ENCODE data around the gene SPEN. TPM values are rescaled to one million over a fixed set of nuclear protein-coding genes. Genes with fewer than 3 reads are reported as not detected.

Gene SPEN
- polyA plus RNA-seq, 3 donors from 2014 or later: 1.2 to 46.0 (median 6.0) TPM

DNA sequence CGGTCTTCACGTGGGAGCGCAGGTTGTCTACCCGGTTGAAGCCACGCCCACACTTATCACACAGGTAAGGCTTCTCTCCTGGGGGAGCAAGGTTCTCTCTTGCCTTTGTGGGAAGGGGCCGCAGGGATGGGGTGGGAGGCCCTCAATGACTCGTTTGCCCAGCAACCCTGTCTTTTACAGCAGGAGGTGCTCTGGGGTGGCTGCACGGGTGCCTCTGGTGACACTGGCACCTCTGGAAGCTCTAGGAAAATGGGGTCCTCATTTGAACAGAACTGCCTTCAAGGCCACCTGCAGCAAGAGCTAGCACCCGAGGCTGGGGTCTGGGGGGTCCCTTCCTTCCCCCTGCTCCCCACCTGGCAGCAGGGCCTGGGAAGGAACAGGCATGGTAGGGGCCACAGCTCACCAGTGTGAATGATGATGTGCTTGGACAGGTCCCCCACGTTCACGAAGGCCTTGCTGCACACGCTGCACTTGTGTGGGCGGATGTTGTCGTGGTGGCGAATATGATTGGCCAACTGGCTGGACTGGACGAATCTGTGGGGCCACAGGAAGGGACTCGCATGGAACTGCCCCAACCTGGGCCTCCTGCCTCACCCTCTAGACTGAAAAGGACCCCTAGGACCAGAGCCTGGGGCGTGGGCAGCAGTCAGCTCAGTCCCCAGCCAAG, 95.3 kb downstream of the SPEN start:
- Mint-ChIP-seq H3K4me1 (peaks cover 17 to 18% of the 10 kb centered on the region in 2 donors), H3K36me3 (peaks cover 9 to 15% (median 11%) of the 10 kb centered on the region in 3 donors), H3K27me3 (ENCODE audit: low read depth in 3 of 3) (peaks cover 0 to 6% (median 5%) of the 10 kb centered on the region in 3 donors), H3K4me3 (no peak overlapping the region), H3K27ac (peak overlapping the region in 3 of 6 donors; percentile 19 to 74 (median 35)), H3K9me3 (peaks cover 0 to 2% (median 0%) of the 10 kb centered on the region in 6 donors)
- DNase-seq: no peak

DNA sequence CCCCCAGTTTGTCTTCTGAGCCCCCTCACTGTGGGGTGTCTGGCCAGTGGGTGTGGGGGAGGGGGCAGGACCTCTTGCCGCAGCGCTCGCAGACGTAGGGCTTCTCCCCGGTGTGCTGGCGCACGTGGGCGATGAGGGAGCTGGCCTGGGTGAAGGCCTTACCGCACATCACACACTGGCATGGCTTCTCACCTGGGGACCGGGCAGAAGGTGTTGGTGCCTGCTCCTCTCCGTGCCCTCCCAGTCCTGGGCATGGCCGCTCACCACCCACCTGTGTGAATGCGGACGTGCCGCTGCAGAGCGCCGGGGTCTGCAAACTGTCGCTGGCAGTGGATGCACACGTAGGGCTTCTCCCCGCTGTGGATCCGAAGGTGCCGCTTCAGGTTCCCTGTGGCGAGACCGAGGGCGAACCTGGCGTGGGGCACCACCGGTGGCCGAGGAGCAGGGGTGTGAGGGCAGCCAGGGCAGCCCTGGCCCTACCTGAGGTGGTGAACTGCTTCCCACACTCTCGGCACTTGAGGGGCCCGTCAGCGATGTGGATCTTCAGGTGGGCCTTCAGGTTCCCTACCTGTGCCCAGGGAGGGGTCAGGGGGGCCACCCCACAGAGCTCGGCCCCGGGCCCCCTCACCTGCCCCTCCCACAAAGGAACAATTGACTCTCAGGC, 96.0 kb downstream of the SPEN start:
- Mint-ChIP-seq H3K27ac (no peak overlapping the region), H3K9me3 (peaks cover 0 to 2% (median 0%) of the 10 kb centered on the region in 6 donors), H3K4me1 (peaks cover 24% of the 10 kb centered on the region in 2 donors), H3K27me3 (ENCODE audit: low read depth in 3 of 3) (peaks cover 0 to 13% (median 5%) of the 10 kb centered on the region in 3 donors), H3K36me3 (peaks cover 9 to 15% (median 11%) of the 10 kb centered on the region in 3 donors), H3K4me3 (no peak overlapping the region)
- no peak for DNase-seq

DNA sequence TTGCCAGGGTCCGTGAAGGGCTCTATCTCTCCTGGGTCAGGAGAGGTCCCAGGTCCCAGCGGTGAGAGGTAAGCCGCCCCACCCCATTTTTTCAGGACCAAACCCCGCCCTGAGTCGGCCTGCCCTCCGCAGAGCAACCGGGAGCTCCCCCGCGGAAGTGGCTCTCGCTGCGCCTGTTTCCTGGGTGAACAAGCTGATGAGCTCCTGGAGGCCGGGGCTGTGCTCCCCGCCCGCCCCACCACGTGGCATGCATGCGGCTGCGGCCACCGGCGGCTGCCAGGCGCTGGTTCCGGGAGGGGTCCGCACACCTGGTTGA, 96.4 kb downstream of the SPEN start:
- Mint-ChIP-seq H3K4me1 (peaks cover 29% of the 10 kb centered on the region in 2 donors), H3K27ac (no peak overlapping the region), H3K27me3 (ENCODE audit: low read depth in 3 of 3) (peaks cover 0 to 14% (median 5%) of the 10 kb centered on the region in 3 donors), H3K36me3 (peaks cover 8 to 15% (median 9%) of the 10 kb centered on the region in 3 donors), H3K4me3 (no peak overlapping the region), H3K9me3 (peaks cover 0 to 2% (median 0%) of the 10 kb centered on the region in 6 donors)
- no peak for DNase-seq

DNA sequence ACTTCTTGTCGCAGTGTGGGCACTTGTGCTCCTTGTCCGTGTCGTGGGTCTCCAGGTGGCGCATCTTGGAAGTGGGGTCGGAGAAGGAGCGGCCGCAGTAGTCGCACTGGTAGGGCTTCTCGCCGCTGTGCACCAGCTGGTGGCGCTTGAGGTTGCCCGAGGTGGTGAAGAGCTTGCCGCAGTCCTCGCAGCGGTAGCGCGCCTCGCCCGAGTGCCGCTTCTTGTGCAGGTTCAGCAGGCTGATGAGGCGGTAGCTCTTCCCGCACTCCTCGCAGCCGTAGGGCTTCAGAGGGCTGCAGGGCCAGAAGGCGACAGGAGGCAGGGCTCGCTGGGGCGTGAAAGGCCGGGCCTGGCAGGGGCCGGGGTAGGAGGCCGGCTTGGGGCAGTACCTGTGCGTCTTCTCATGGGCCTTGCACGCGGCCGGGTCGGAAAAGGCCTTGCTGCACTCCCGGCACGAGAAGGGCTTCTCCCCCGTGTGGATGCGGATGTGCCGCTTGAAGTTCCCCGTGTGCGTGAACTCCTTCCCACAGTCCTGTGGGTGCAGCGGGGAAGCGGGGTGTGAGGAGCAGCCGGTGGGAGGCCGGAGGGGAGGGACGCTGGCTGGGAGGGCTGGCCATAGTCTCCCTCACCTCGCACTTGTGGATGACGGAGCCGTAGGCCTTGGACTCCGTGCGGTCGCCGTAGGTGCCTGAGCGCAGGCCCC, 97.0 kb downstream of the SPEN start:
- H3K27me3 Mint-ChIP-seq (ENCODE audit: low read depth in 3 of 3): peaks cover 1 to 17% (median 8%) of the 10 kb centered on the region in 3 donors
- H3K4me3 Mint-ChIP-seq: no peak overlapping the region
- no peak overlapping the region for H3K27ac Mint-ChIP-seq

DNA sequence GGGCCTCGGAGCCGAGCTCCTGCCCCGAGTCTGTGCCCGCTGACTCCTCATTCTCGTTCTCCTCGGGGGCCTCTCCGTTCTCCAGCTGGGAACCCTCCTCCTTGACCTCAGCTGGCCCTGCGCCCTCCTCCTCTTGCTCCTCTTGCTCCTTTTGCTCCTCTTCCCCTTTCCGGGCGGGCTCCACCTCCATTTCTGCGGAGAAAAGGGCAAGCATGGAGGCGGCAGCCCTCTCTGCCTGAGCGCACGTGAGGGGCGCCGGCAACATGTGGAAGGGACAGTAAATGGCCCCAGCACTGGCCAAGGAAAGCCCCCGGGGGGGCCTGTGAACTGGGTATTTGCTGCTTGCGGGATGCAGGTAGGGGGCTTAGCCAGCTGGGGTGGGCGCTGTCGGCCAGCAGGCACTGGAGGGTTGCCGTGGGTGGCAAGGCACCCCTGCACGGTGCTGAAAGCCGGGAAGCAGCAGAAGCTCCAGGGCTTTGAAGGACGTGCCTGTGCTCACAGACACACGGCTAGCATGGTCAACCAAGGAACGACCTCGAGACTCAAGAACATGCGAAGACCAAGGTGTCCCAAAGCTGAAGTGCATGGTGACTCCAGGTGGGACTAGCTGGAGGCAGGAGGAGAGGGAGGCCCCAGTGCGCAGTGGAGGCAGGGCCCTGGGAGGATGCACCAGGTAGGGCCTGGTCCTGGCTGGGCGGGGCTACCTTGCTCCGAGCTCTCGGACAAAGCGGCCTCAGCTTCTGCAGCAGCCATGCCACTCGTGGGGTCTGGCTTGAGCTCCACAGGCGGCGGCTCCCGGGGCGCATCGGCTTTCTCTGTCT, 97.7 kb downstream of the SPEN start:
- Mint-ChIP-seq H3K27ac (no peak overlapping the region), H3K9me3 (peaks cover 0 to 2% (median 0%) of the 10 kb centered on the region in 6 donors), H3K4me3 (no peak overlapping the region), H3K4me1 (peaks cover 41 to 42% of the 10 kb centered on the region in 2 donors), H3K36me3 (peaks cover 2 to 5% (median 4%) of the 10 kb centered on the region in 3 donors), H3K27me3 (ENCODE audit: low read depth in 3 of 3) (peaks cover 3 to 20% (median 14%) of the 10 kb centered on the region in 3 donors)
- DNase-seq: no peak

More for the DNA sequence above, 97.0 kb downstream of the SPEN start:
- no peak for DNase-seq
- peaks cover 4 to 12% (median 5%) of the 10 kb centered on the region in 3 donors for H3K36me3 Mint-ChIP-seq
- peaks cover 34% of the 10 kb centered on the region in 2 donors for H3K4me1 Mint-ChIP-seq
- peaks cover 0 to 2% (median 0%) of the 10 kb centered on the region in 6 donors for H3K9me3 Mint-ChIP-seq

DNA sequence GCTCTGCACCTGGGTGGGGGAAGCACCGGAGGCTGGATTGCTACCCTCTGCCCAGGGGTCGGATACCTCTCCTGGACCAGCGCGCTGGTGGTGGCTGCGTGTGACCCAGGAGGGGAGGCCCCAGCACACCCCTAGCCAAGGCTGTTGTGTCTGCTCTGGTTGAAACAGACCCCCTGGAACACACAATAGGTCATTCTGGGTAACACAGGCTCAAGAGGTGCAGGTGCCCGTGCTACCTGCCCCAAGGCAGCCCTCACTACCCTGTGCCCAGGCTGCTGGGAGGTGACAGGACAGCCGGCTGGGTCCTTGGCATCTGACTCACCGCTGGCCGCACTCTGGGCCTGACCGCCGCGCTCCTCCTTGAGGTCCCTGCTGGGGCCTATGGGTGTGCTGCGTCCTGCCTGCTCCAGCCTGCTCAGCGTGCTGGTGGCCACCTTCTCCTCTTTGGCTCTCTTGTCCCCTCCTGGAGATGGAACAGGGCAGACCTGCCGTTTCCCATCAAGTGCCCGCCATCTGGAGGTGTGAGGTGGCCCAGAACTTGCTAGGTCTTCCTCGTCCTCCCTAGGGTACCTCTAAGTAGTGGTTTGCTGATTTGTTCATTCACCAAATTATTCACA, 98.4 kb downstream of the SPEN start:
- DNase-seq: no peak
- Mint-ChIP-seq H3K27me3 (ENCODE audit: low read depth in 3 of 3) (peaks cover 3 to 22% (median 14%) of the 10 kb centered on the region in 3 donors), H3K4me1 (peaks cover 49% of the 10 kb centered on the region in 2 donors), H3K9me3 (peaks cover 0 to 2% (median 0%) of the 10 kb centered on the region in 6 donors), H3K4me3 (no peak overlapping the region), H3K27ac (peak overlapping the region in 5 of 6 donors; percentile 60 to 95 (median 82)), H3K36me3 (peaks cover 0 to 4% (median 4%) of the 10 kb centered on the region in 3 donors)

DNA sequence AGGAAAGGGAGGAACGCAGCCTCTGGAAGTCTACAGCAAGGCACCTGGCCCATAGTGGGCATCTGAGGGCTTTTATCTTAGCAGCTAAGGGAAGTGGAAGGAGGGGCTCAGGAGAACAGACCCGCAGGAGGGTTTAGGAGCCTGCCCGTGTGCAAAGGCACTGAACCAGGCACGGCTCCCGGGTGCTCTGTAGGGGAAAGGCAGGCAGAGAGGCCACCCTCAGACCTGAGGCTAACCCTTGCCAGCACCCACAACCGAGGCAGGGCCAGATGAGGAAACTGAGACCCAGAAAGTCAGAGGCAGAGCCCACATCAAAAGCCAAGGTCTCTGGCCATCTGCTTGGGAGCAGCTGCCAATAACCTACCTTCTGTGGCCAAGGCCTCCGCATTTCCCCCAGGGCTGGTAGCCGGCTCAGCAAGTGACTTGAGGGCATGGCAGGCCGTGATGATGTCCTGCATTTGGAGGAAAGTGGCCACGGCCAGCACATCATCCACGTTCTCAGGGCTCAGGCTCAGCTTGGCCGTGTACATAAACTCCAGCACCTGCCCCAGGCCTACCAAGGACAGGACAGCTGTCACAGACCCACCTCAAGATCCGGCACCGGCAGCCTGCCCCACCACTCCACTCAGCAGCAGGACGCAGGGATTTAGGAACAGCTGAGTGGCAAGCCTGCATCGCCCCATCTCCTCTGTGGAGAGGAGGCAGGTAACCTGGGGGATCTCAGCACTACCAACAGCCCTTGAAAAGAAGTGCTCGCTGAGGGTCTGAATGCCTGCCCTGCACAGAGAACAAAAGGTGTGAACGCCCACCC, 99.3 kb downstream of the SPEN start:
- peaks cover 56 to 57% of the 10 kb centered on the region in 2 donors for H3K4me1 Mint-ChIP-seq
- H3K4me3 Mint-ChIP-seq: peak overlapping the region in 3 of 5 donors; percentile 7 to 53 (median 7)
- peak overlapping the region; percentile 87 to 99 (median 95) for H3K27ac Mint-ChIP-seq
- peaks cover 0 to 4% (median 4%) of the 10 kb centered on the region in 3 donors for H3K36me3 Mint-ChIP-seq
- H3K27me3 Mint-ChIP-seq (ENCODE audit: low read depth in 3 of 3): peaks cover 3 to 22% (median 14%) of the 10 kb centered on the region in 3 donors
- DNase-seq: no peak
- H3K9me3 Mint-ChIP-seq: peaks cover 0 to 2% (median 0%) of the 10 kb centered on the region in 6 donors

DNA sequence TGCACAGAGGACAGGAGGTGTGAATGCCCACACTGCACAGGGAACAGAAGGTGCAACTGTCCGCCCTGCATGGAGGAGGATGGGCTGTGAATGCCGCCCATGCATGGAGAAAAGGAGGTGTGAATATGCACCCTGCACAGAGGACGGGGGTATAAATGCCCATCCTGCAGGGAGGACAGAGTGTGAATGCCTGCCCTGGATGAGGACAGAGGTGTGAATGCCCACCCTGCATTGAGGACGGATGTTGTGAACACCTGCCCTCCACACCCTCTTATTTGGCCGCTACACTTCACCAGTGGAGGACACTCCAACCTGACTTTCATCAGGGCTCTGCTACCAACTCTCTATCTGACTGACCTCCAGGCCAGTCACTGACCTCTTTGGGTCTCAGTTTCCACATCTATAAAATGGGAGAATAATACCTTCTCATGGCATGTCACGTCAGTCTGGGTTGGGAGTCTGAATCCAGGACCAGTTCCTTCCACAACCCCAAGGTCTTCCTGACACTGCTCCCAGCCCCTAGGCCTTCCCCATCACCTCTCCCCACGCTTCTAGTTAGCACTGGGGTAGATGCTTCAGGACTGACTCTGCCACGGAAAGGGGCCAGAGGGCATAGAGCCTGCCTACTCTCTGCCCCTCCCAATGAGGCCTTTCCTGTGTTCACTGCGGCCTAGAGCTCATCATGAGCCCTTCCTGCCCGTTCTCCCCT, 100.0 kb downstream of the SPEN start:
- H3K4me1 Mint-ChIP-seq: peaks cover 58 to 65% of the 10 kb centered on the region in 2 donors
- H3K27me3 Mint-ChIP-seq (ENCODE audit: low read depth in 3 of 3): peaks cover 3 to 26% (median 14%) of the 10 kb centered on the region in 3 donors
- peaks cover 0 to 2% (median 0%) of the 10 kb centered on the region in 6 donors for H3K9me3 Mint-ChIP-seq
- peaks cover 0 to 4% (median under 1%) of the 10 kb centered on the region in 3 donors for H3K36me3 Mint-ChIP-seq
- DNase-seq: peak in 1 of 3 donors; percentile 33
- peak overlapping the region; percentile 87 to 99 (median 95) for H3K27ac Mint-ChIP-seq
- peak overlapping the region in 4 of 5 donors; percentile 27 to 75 (median 46) for H3K4me3 Mint-ChIP-seq

DNA sequence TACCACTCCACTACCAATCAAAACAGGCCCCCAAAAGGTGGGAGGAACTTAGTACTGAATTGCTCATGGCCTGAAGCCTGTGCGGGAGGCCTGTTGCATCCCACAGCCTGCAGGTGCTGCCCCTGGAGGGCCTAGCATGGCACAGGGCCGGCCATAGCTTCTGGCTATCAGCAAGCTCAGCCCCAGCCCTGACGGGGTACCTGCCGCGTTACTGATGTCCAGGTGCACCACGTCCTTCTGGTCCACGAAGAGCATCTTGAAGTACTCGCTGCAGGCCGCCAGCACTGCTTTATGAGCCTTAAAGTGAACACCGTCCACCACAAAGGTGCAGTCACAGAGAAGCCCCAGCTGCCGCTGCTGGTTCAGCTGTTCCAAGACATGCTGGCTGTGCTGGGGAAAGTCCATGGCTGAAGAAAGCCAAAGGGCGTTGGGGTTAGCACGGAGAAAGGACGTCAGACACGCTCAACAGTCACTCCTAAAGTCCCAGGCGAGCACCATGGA, 100.6 kb downstream of the SPEN start:
- DNase-seq: no peak
- Mint-ChIP-seq H3K27me3 (ENCODE audit: low read depth in 3 of 3) (peaks cover 3 to 28% (median 14%) of the 10 kb centered on the region in 3 donors), H3K4me1 (peaks cover 60 to 68% of the 10 kb centered on the region in 2 donors), H3K27ac (peak overlapping the region; percentile 87 to 99 (median 95)), H3K4me3 (peak overlapping the region in 3 of 5 donors; percentile 9 to 75 (median 38)), H3K36me3 (peaks cover 0 to 4% (median 0%) of the 10 kb centered on the region in 3 donors), H3K9me3 (peaks cover 0 to 2% (median 0%) of the 10 kb centered on the region in 6 donors)

DNA sequence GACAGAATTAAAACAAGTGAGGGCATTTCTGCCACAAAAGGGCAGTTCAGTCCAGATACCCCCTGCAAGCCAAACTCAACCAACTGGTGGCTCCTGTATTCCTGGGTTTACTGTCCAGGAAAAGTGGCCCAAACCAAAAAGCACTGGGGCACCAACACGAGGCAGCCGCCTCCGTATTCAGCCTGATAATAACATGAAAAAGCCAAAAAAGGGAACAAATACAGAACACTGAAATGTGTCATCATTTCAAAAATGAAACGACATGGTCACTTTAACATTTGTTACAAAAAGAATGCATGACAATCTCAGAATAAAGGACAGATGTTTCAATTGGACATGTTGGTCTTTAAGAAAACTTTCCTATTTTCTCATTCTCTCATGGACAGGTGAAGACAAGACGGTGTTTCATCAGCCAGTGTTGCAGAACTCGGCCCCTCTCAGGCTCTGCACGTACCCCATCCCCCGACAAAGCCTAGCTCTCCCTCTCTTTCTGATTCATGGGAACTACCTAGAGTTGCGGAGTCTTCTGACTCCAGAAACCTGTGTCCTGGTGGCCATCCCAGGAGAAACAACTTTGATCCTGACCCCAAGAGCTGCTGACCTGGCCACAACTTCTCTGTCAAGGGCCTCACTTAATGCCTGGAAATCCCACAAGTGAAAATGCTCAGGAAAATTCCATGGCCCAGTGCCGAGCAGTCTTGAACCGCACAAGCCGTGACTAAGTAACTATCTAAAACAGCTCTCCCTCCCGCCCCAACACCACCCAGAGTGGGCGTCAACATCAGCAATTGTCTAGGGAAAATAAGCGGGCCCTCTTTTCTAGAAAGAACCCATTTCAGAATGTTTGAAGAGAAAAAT, 101.3 kb downstream of the SPEN start:
- Mint-ChIP-seq H3K27me3 (ENCODE audit: low read depth in 3 of 3) (peaks cover 3 to 28% (median 14%) of the 10 kb centered on the region in 3 donors), H3K36me3 (peaks cover 0 to 4% (median 0%) of the 10 kb centered on the region in 3 donors), H3K27ac (peak overlapping the region; percentile 87 to 99 (median 95)), H3K4me3 (peak overlapping the region; percentile 63 to 75 (median 72)), H3K4me1 (peaks cover 60 to 71% of the 10 kb centered on the region in 2 donors), H3K9me3 (peaks cover 0 to 2% (median 0%) of the 10 kb centered on the region in 6 donors)
- no peak for DNase-seq

Measured in immature natural killer cell (primary cell).